GM23338 (cell line): ENCODE results near the gene CUX1. TPM values are rescaled to one million over a fixed set of nuclear protein-coding genes. Genes with fewer than 3 reads are reported as not detected.
A peak's percentile ranks its signal among the peaks of the same experiment; 100 is the strongest.

ENCODE experiments used
- ATAC-seq: fragments of 200-7000 bp; cut with Tn5 transposase; 3 replicates; pipeline ENCODE4 v1.9.1; 2020
- DNase-seq: peaks from one replicate; pipeline ENCODE4 v3.0.0-alpha.2; 2015; ENCODE audit warnings: low spot score
- H2AFZ ChIP-seq: fragments of 200-600 bp; sonication (generic); 2 replicates; pipeline ENCODE4 v1.8.0; 2016; ENCODE audit warnings: antibody characterized with exemption, mild to moderate bottlenecking, moderate library complexity
- H3F3A ChIP-seq: fragments of 200-600 bp; sonication (generic); replicated peaks from 2 replicates; pipeline ENCODE4 v1.8.0; 2017; ENCODE audit warnings: antibody characterized with exemption, mixed run types, low read depth
- H3K27ac ChIP-seq: fragments of 200-600 bp; sonication (generic); 2 replicates; pipeline ENCODE4 v1.6.1; 2016; ENCODE audit warnings: low read depth
- H3K27me3 ChIP-seq: fragments of 200-600 bp; sonication (generic); 2 replicates; pipeline ENCODE4 v1.8.0; 2016; ENCODE audit warnings: mild to moderate bottlenecking, mixed run types, moderate library complexity; ENCODE audit not compliant: insufficient read depth
- H3K36me3 ChIP-seq: fragments of 200-600 bp; sonication (generic); 2 replicates; pipeline ENCODE4 v1.8.0; 2016; ENCODE audit warnings: mild to moderate bottlenecking; ENCODE audit not compliant: insufficient read depth
- H3K4me1 ChIP-seq: fragments of 200-600 bp; sonication (generic); 2 replicates; pipeline ENCODE4 v1.8.0; 2016; ENCODE audit warnings: mild to moderate bottlenecking, moderate library complexity; ENCODE audit not compliant: insufficient read depth
- H3K4me2 ChIP-seq: fragments of 200-600 bp; sonication (generic); 2 replicates; pipeline ENCODE4 v1.7.1; 2017; ENCODE audit warnings: mixed run types
- H3K4me3 ChIP-seq: fragments of 200-600 bp; sonication (generic); 2 replicates; pipeline ENCODE4 v1.6.1; 2016; ENCODE audit warnings: mixed run types
- H3K79me2 ChIP-seq: fragments of 200-600 bp; sonication (generic); replicated peaks from 2 replicates; pipeline ENCODE4 v1.8.0; 2017; ENCODE audit warnings: mild to moderate bottlenecking; ENCODE audit not compliant: insufficient read depth
- H3K9me2 ChIP-seq: fragments of 200-600 bp; sonication (generic); 2 replicates; pipeline ENCODE4 v1.8.0; 2017; ENCODE audit not compliant: insufficient read depth
- H4K20me1 ChIP-seq: fragments of 200-600 bp; sonication (generic); replicated peaks from 2 replicates; pipeline ENCODE4 v1.8.0; 2017; ENCODE audit warnings: mild to moderate bottlenecking; ENCODE audit not compliant: insufficient read depth
- H3K27ac Mint-ChIP-seq: 2 replicates; pipeline ENCODE4 v1.8.0; 2020; ENCODE audit warnings: inconsistent platforms, mild to moderate bottlenecking, moderate library complexity, mixed read lengths
- H3K27me3 Mint-ChIP-seq: 3 replicates; pipeline ENCODE4 v1.8.0; 2022; ENCODE audit warnings: low read depth, mild to moderate bottlenecking, moderate library complexity, mixed read lengths, inconsistent platforms; ENCODE audit not compliant: insufficient read depth, poor library complexity
- H3K36me3 Mint-ChIP-seq: 3 replicates; pipeline ENCODE4 v1.8.0; 2021; ENCODE audit warnings: low read depth, mild to moderate bottlenecking, inconsistent platforms, moderate library complexity, mixed read lengths
- H3K4me1 Mint-ChIP-seq: 3 replicates; pipeline ENCODE4 v1.8.0; 2020; ENCODE audit warnings: mild to moderate bottlenecking, inconsistent platforms, mixed read lengths
- H3K4me3 Mint-ChIP-seq: 3 replicates; pipeline ENCODE4 v1.8.0; 2021; ENCODE audit warnings: moderate library complexity, mild to moderate bottlenecking, inconsistent platforms, mixed read lengths
- H3K9me3 Mint-ChIP-seq: 3 replicates; pipeline ENCODE4 v1.8.0; 2020; ENCODE audit warnings: moderate library complexity, mild to moderate bottlenecking, inconsistent platforms, mixed read lengths
- CTCF ChIP-seq, 2 experiments: fragments of 200-600 bp in 1 of 2; sonication (generic) in 1 of 2; conservative IDR thresholded peaks; 2 replicates each; pipeline versions ENCODE4 v1.5.1 to v1.6.1; 2016 to 2017; ENCODE audit warnings: antibody characterized with exemption in 2 of 2, low read depth in 2 of 2, mild to moderate bottlenecking in 2 of 2, moderate library complexity in 1 of 2
- EZH2phosphoT487 ChIP-seq: fragments of 200-600 bp; sonication (generic); IDR thresholded peaks from one replicate; pipeline ENCODE4 v1.8.1; 2018; ENCODE audit warnings: antibody characterized with exemption; ENCODE audit not compliant: unreplicated experiment
- JUNB ChIP-seq: IDR thresholded peaks from one replicate; pipeline ENCODE4 v1.6.1; 2016; ENCODE audit warnings: antibody characterized with exemption; ENCODE audit not compliant: unreplicated experiment
- POLR2AphosphoS5 ChIP-seq: IDR thresholded peaks from 2 replicates; pipeline ENCODE4 v1.6.1; 2016; ENCODE audit warnings: antibody characterized with exemption, low read depth
- ZNF331 ChIP-seq: fragments of 250-450 bp; sonication (Bioruptor Pico); IDR thresholded peaks from 2 replicates; pipeline ENCODE4 v1.5.0; 2020; ENCODE audit warnings: low read depth, mild to moderate bottlenecking, moderate library complexity
- ZNF462 ChIP-seq: fragments of 250-450 bp; sonication (Bioruptor Pico); IDR thresholded peaks from 2 replicates; pipeline ENCODE4 v1.5.0; 2020; ENCODE audit warnings: mild to moderate bottlenecking, moderate library complexity
- polyA plus RNA-seq: library from polyadenylated mRNA; unstranded; fragments of >200 nt; fragmentation: Nextera tagmentation; extraction: Ambion mirVana; gene quantifications from 2 replicates; pipeline ENCODE4 v1.2.1, GENCODE V29; 2016
- total RNA-seq: library from RNA; depleted of rRNA; stranded (reverse); fragments of >200 nt; shearing (Covaris generic); gene quantifications from 2 replicates; pipeline ENCODE4 v1.2.3, GENCODE V29; 2014

CUX1 gene
- total and polyA plus RNA-seq, 2 experiments from 2014 or later, result 49.9 to 64.0 TPM

DNA sequence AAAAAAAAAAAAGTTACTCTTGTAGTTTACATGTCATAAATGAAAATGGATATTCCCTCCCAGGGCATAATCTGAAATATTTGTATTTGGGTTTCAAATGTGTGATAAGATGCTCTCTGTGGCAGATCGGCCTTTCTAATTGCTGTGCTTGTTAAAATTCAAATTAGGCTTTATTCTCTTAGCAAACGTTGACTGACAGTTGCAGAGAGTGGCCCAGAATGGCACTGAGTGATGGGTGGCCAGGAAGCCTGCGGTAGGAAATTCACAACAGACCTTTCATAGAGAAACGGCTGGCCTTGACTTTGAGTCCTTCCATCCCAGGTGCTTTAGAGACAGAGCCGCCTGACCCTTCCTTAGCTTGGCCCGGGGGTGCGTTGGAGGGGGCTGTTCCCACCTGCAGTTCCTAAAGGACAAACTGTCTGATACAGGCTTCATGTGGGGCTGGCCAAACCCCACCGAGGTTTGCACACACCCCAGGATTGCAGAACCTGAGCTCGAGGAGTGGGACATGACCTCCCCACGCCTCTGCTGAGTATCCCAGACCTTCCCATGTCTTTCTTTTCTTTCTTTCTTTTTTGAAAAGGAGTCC is 152.7 kb downstream of the CUX1 start:
- H3K4me1 Mint-ChIP-seq, result peaks cover 23% of the 10 kb centered on the region
- no peaks in the 10 kb centered on the region for H3K9me2 ChIP-seq
- no peak overlapping the region for H3K4me3 ChIP-seq
- H3K9me3 Mint-ChIP-seq, result no peaks in the 10 kb centered on the region
- H3K27ac ChIP-seq, result no peak overlapping the region
- peaks cover 10% of the 10 kb centered on the region; the same call in 1 of the 2 replicates for H3K4me1 ChIP-seq
- no peaks in the 10 kb centered on the region; the same call in 1 of the 2 replicates for H3K36me3 ChIP-seq
- 0 out of 3 replicates have a peak, but pooled peaks cover 4% of the 10 kb centered on the region for H3K36me3 Mint-ChIP-seq
- no peak for DNase-seq
- no peaks in the 10 kb centered on the region for H3K27me3 ChIP-seq
- H3K4me3 Mint-ChIP-seq, result no peak overlapping the region
- peaks cover 92% of the 10 kb centered on the region for H3K79me2 ChIP-seq
- no peak overlapping the region for H2AFZ ChIP-seq
- peak; percentile 36 for ATAC-seq
- no peak overlapping the region; the same call in 1 of the 2 replicates for H3K27ac Mint-ChIP-seq
- TF ChIP-seq ZNF331 (no peak), POLR2AphosphoS5 (no peak), EZH2phosphoT487 (no peak), ZNF462 (CRISPR knock-in tag) (no peak), CTCF (conservative IDR thresholded peaks at IDR 0.05; ENCODE audit: low read depth in 2 of 2) (no peak), JUNB (no peak)
- peaks cover 25% of the 10 kb centered on the region for H4K20me1 ChIP-seq
- H3K4me2 ChIP-seq, result no peak overlapping the region
- peaks cover 4% of the 10 kb centered on the region for H3K27me3 Mint-ChIP-seq
- H3F3A ChIP-seq, result no peaks in the 10 kb centered on the region
